ENCODE measurements around the gene ARHGAP1.

Gene ARHGAP1

GRCh38 chr11:46640036-46640788, 60.2 kb downstream of the ARHGAP1 start:
- no peaks in the 10 kb centered on the region for H3K4me1 ChIP-seq (ENCODE audit: insufficient read depth, low read length)
- H3K9me3 ChIP-seq (ENCODE audit: control insufficient read depth, insufficient read depth, low read length), result no peaks in the 10 kb centered on the region
- H3K36me3 ChIP-seq (ENCODE audit: insufficient read depth, low read length), result peaks cover 4% of the 10 kb centered on the region; the same call in 1 of the 2 replicates
- H3K9ac ChIP-seq (ENCODE audit: low read depth, low read length), result no peak overlapping the region

- no peak overlapping the region for H3K9ac ChIP-seq (ENCODE audit: low read depth, low read length)
Observed at GRCh38 chr11:46639197-46639839, 61.1 kb downstream of the ARHGAP1 start.

GRCh38 chr11:46637546-46637945, 62.9 kb downstream of the ARHGAP1 start:
- H3K9me3 ChIP-seq (ENCODE audit: control insufficient read depth, insufficient read depth, low read length), result no peaks in the 10 kb centered on the region
- no peaks in the 10 kb centered on the region; the same call in 1 of the 2 replicates for H3K36me3 ChIP-seq (ENCODE audit: insufficient read depth, low read length)
- no peak overlapping the region for H3K9ac ChIP-seq (ENCODE audit: low read depth, low read length)
- H3K4me1 ChIP-seq (ENCODE audit: insufficient read depth, low read length), result no peaks in the 10 kb centered on the region

More at GRCh38 chr11:46639197-46639839, 61.1 kb downstream of the ARHGAP1 start:
- H3K9me3 ChIP-seq (ENCODE audit: control insufficient read depth, insufficient read depth, low read length), result no peaks in the 10 kb centered on the region
- H3K4me1 ChIP-seq (ENCODE audit: insufficient read depth, low read length), result no peaks in the 10 kb centered on the region
- H3K36me3 ChIP-seq (ENCODE audit: insufficient read depth, low read length), result no peaks in the 10 kb centered on the region; the same call in 1 of the 2 replicates

GRCh38 chr11:46635557-46636139, 64.8 kb downstream of the ARHGAP1 start:
- Histone ChIP-seq H3K36me3 (ENCODE audit: insufficient read depth, low read length) (no peaks in the 10 kb centered on the region; the same call in 1 of the 2 replicates), H3K9ac (ENCODE audit: low read depth, low read length) (no peak overlapping the region), H3K9me3 (ENCODE audit: control insufficient read depth, insufficient read depth, low read length) (no peaks in the 10 kb centered on the region), H3K4me1 (ENCODE audit: insufficient read depth, low read length) (no peaks in the 10 kb centered on the region)

- H3K9ac ChIP-seq (ENCODE audit: low read depth, low read length), result no peak overlapping the region
- peaks cover 4% of the 10 kb centered on the region for H3K36me3 ChIP-seq (ENCODE audit: insufficient read depth, low read length)
- no peaks in the 10 kb centered on the region for H3K9me3 ChIP-seq (ENCODE audit: control insufficient read depth, insufficient read depth, low read length)
- no peaks in the 10 kb centered on the region for H3K4me1 ChIP-seq (ENCODE audit: insufficient read depth, low read length)
Observed at GRCh38 chr11:46633291-46634217, 66.9 kb downstream of the ARHGAP1 start.

GRCh38 chr11:46632502-46632901, 67.9 kb downstream of the ARHGAP1 start:
- peaks cover 4% of the 10 kb centered on the region for H3K36me3 ChIP-seq (ENCODE audit: insufficient read depth, low read length)
- H3K9me3 ChIP-seq (ENCODE audit: control insufficient read depth, insufficient read depth, low read length), result no peaks in the 10 kb centered on the region
- H3K9ac ChIP-seq (ENCODE audit: low read depth, low read length), result no peak overlapping the region
- no peaks in the 10 kb centered on the region for H3K4me1 ChIP-seq (ENCODE audit: insufficient read depth, low read length)

GRCh38 chr11:46631676-46632075, 68.7 kb downstream of the ARHGAP1 start:
- peaks cover 4% of the 10 kb centered on the region for H3K36me3 ChIP-seq (ENCODE audit: insufficient read depth, low read length)
- no peaks in the 10 kb centered on the region for H3K9me3 ChIP-seq (ENCODE audit: control insufficient read depth, insufficient read depth, low read length)
- H3K9ac ChIP-seq (ENCODE audit: low read depth, low read length), result no peak overlapping the region
- H3K4me1 ChIP-seq (ENCODE audit: insufficient read depth, low read length), result no peaks in the 10 kb centered on the region

- no peaks in the 10 kb centered on the region for H3K4me1 ChIP-seq (ENCODE audit: insufficient read depth, low read length)
- H3K36me3 ChIP-seq (ENCODE audit: insufficient read depth, low read length), result peaks cover 9% of the 10 kb centered on the region
- no peak overlapping the region for H3K9ac ChIP-seq (ENCODE audit: low read depth, low read length)
- H3K9me3 ChIP-seq (ENCODE audit: control insufficient read depth, insufficient read depth, low read length), result no peaks in the 10 kb centered on the region
Observed at GRCh38 chr11:46630237-46630636, 70.2 kb downstream of the ARHGAP1 start.

GRCh38 chr11:46628961-46629360, 71.5 kb downstream of the ARHGAP1 start:
- Histone ChIP-seq H3K36me3 (ENCODE audit: insufficient read depth, low read length) (peaks cover 9% of the 10 kb centered on the region), H3K9ac (ENCODE audit: low read depth, low read length) (no peak overlapping the region), H3K9me3 (ENCODE audit: control insufficient read depth, insufficient read depth, low read length) (no peaks in the 10 kb centered on the region), H3K4me1 (ENCODE audit: insufficient read depth, low read length) (no peaks in the 10 kb centered on the region)
